Progenitor cell of endocrine pancreas (in vitro differentiated cells): ENCODE measurements around the gene PLAAT1. TPM values are rescaled to one million over a fixed set of nuclear protein-coding genes. Genes with fewer than 3 reads are reported as not detected.

Source experiments
- DNase-seq: peaks from one replicate; pipeline ENCODE4 v3.0.0; 2021; ENCODE audit warnings: low spot score; ENCODE audit not compliant: unreplicated experiment
- H3K27ac Mint-ChIP-seq: 2 replicates; pipeline ENCODE4 v1.8.0; 2021; ENCODE audit warnings: mild to moderate bottlenecking, moderate library complexity, mixed read lengths
- H3K27me3 Mint-ChIP-seq: 2 replicates; pipeline ENCODE4 v1.8.0; 2021; ENCODE audit warnings: mixed read lengths
- H3K36me3 Mint-ChIP-seq: 2 replicates; pipeline ENCODE4 v1.8.0; 2022; ENCODE audit warnings: mixed read lengths; ENCODE audit not compliant: insufficient read depth
- H3K4me1 Mint-ChIP-seq: 2 replicates; pipeline ENCODE4 v1.8.0; 2021; ENCODE audit warnings: low read depth, mixed read lengths
- H3K4me3 Mint-ChIP-seq: 2 replicates; pipeline ENCODE4 v1.8.0; 2021; ENCODE audit warnings: low read depth, mild to moderate bottlenecking, moderate library complexity, mixed read lengths
- H3K9me3 Mint-ChIP-seq: 2 replicates; pipeline ENCODE4 v1.8.0; 2021; ENCODE audit warnings: low read depth, mixed read lengths
- CTCF ChIP-seq: fragments of 200-600 bp; sonication (generic); IDR thresholded peaks from one replicate; pipeline ENCODE4 v1.5.0; 2021; ENCODE audit warnings: antibody characterized with exemption, mild to moderate bottlenecking; ENCODE audit not compliant: unreplicated experiment
- total RNA-seq: library from RNA; stranded (reverse); gene quantifications from 2 replicates; pipeline ENCODE4 v1.2.1, GENCODE V29; 2021

PLAAT1 gene
- total RNA-seq, 1 donor from 2014 or later = 2.1 TPM

DNA sequence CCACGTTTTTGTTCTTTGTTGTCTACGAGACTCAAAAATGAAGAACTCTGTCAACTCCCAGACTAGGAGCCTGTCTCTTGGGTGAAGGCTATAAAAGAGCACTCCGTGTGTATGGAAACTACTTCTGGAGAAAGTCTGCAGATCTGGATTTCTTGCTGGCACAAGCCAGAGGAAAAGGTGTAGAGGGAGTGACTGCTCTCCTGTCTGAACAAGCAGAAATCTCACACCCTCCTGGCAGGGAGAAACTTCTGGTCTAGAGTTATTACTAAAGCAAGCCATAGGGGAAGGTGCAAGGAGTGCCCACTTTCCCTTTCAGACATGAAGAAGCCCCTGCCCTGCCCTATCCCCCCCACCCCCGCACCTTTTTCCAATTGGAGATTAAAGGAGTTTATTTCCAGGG lies 9.5 kb downstream of the PLAAT1 start:
- H3K9me3 Mint-ChIP-seq = peaks cover 32% of the 10 kb centered on the region
- no peaks in the 10 kb centered on the region for H3K4me1 Mint-ChIP-seq
- H3K27me3 Mint-ChIP-seq = no peaks in the 10 kb centered on the region
- H3K27ac Mint-ChIP-seq = no peak overlapping the region
- no peak for TF ChIP-seq CTCF
- no peak for DNase-seq
- H3K36me3 Mint-ChIP-seq = peaks cover 12% of the 10 kb centered on the region
- H3K4me3 Mint-ChIP-seq = no peak overlapping the region

DNA sequence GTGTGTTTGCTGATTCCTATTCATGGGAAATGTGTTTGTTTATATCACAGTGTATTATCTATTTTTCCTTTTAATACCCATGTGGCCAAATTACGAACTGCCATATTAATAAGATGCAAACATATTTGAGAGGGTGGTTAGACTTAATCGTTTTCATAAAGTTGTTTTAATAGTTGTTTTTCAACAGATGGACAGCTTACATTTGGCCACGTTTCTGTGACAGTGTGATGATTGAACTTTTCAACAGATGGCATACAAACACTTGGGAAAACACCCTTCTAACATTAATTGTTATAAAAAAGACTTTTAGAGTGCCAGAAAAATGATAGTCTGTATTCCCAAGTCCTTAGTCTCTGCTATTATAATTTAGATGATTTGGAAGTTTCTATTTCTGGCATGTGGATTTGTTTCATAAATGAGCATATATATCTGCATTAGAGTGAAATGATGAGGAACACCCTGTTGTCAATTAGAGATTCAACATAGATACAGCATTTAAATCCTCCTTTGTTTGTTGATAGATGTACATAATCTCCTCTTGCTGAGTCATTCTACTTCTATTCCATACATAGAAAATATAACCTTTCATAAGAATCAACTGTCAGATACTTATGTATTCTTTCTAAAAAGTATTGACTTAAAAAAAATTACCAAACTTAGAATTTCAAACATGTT lies 13.1 kb downstream of the PLAAT1 start:
- no peak for TF ChIP-seq CTCF
- DNase-seq = no peak
- Mint-ChIP-seq H3K4me1 (no peaks in the 10 kb centered on the region), H3K9me3 (peaks cover 16% of the 10 kb centered on the region), H3K4me3 (no peak overlapping the region), H3K27me3 (no peaks in the 10 kb centered on the region), H3K27ac (no peak overlapping the region), H3K36me3 (peaks cover 5% of the 10 kb centered on the region)

DNA sequence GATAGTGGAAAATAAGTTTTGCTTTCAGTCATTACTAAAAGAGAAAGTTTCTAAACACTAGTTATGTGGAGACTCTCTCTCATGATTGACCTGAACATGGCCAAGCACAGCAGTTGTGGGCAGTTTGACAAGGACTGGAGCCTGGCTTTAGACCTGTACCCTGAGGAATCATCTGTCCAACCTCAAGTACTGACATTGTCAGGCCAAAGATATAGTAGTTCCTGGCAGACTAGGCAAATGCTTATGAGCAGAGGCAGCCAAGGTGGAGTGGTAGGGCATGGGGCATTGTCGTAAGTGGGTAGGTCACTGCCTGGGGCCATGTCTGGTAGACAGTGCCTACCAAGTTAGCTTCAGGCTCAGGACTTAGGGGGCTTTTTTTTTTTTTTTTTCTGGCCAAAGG lies 20.9 kb downstream of the PLAAT1 start:
- H3K4me1 Mint-ChIP-seq = no peaks in the 10 kb centered on the region
- H3K9me3 Mint-ChIP-seq = peaks cover 5% of the 10 kb centered on the region
- H3K36me3 Mint-ChIP-seq = no peaks in the 10 kb centered on the region
- no peak overlapping the region for H3K4me3 Mint-ChIP-seq
- H3K27me3 Mint-ChIP-seq = no peaks in the 10 kb centered on the region
- no peak for DNase-seq
- no peak overlapping the region for H3K27ac Mint-ChIP-seq
- TF ChIP-seq CTCF = no peak

DNA sequence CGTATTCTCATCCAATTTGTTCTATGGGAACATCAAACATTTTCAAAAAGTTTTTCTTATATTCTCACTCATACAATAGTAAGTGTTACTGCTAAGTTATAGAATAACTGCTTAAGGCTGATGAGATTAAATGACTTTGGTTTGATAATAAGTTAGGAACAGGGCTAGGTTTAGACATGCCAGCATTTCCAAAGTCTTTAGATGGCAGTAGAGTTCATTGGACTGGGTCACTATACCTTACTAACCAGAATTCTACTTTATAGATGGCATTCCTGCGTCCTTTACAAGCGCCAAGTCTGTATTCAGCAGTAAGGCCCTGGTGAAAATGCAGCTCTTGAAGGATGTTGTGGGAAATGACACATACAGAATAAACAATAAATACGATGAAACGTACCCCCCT lies 21.7 kb downstream of the PLAAT1 start:
- Mint-ChIP-seq H3K27me3 (no peaks in the 10 kb centered on the region), H3K4me1 (no peaks in the 10 kb centered on the region), H3K4me3 (no peak overlapping the region), H3K27ac (no peak overlapping the region), H3K9me3 (peaks cover 5% of the 10 kb centered on the region), H3K36me3 (no peaks in the 10 kb centered on the region)
- no peak for DNase-seq
- no peak for TF ChIP-seq CTCF

DNA sequence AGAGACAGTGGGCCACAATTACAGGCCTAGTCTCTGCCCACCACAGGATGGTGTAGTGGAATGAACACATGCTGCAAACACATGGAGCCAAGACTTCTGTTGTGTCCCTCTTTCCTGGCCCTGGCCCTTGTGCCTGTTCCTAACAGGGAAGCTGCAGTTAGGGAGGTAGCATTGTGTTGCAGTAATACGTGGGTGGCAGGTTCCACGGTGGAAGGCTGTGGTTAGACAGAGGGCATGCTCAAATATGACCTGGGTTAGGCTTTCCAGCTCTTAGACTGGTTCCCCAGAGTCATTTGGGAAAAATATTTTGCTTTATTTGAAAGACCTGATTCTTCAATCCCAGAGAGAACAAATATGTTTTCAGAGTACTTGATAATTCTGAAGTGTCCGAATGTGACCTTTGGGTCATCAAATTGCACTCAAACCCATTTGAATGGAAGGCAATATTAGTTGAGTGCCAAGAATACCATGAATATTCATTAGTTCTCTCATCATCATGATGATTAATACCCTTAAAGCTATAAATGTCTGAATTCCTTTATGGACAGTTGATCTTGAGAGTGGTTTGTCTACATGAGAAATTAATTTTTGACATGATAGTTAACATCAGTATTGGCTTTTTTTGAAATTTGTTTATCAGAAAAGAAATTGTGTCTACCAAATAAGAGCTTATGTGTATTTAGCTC lies 28.5 kb downstream of the PLAAT1 start:
- no peak for TF ChIP-seq CTCF
- Mint-ChIP-seq H3K4me1 (no peaks in the 10 kb centered on the region), H3K36me3 (no peaks in the 10 kb centered on the region), H3K27me3 (no peaks in the 10 kb centered on the region), H3K4me3 (no peak overlapping the region), H3K9me3 (no peaks in the 10 kb centered on the region), H3K27ac (peak overlapping the region; percentile 23)
- DNase-seq = no peak
